HCEC 1CT (cell line): ENCODE results near the gene SCNN1G.

ENCODE experiments used
- DNase-seq: peaks from one replicate; pipeline ENCODE4 v3.0.0-alpha.2; 2017

Gene SCNN1G

DNA sequence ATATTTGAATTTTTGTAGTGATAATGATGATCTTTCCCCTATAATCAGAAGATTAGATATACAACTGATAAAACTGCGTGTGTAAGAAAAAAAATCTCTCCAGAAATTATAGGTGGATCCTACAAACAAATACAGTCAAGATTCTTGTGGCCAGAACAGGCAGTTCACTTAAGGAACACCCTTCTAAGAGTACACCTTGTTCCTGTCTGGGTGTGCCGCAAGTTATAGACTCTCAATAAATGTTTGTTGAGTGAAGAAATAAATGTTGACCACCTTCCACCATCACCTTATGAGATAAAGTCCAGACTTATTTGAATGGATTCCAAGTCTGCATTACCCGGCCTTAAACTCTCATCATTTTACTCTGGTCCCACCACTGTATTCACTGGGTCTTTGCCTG lies 73.9 kb downstream of the SCNN1G start:
- DNase-seq = no peak

DNA sequence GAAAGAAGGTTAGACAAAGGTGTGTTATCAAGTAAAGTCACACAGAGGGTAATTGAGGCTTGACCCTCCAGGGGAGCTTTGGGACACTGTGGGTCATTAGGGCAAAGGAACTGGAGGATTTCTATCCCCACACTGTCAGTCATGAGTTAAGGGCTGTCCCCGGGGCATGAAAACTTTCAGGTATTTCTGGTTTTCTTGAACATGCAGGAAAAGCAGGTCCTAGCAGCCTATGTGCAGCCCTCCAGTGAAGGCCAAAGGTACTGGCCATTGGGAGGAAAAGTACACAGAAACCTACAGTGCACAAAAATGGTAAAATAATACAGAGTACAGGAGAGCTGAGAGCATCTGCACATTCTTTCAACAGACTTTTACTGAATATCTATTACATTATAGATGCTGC lies 75.1 kb downstream of the SCNN1G start:
- no peak for DNase-seq

DNA sequence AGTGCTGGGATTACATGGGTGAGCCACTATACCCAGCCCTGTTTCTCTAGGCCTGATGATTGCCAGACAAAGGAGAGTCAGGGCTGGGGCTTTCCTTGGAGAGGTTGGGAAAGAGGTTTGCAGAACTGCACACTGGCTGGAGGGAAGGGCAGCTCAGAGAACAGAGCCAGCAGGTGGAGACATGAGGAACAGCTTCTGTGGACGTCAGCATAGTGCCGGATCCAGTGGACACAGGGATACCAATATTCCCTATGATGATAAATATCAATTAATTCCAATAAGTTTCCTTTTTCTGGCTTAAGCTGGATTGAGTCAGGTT lies 76.3 kb downstream of the SCNN1G start:
- DNase-seq = no peak
